Erythroblast (primary cell): ENCODE results near the gene SUCO.
"Not testable (repeated sequence)": the region's sequence is repeated elsewhere in the genome, so short reads cannot be mapped to it uniquely, and the experiment has no call there.

Source experiments
- DNase-seq, 2 experiments: peaks; one replicate each; lab custom pipeline; 2025; lab: John Stamatoyannopoulos, UW
- GATA1 ChIP-seq: IDR thresholded peaks from 2 replicates; pipeline ENCODE4 v1.6.1; 2011; ENCODE audit warnings: low read depth, mild to moderate bottlenecking, control low read depth, low read length, moderate library complexity
- POLR2A ChIP-seq: IDR thresholded peaks from 2 replicates; pipeline ENCODE4 v1.6.1; 2011; ENCODE audit warnings: mild to moderate bottlenecking, low read length

The SUCO gene

GRCh38 chr1:172599912-172600311, 67.0 kb downstream of the SUCO start:
- TF ChIP-seq POLR2A, result no peak
- no peak for TF ChIP-seq GATA1
- peak; percentile 38 to 57 for DNase-seq

GRCh38 chr1:172600615-172601014, 67.7 kb downstream of the SUCO start:
- DNase-seq, result peak; percentile 53 to 84
- TF ChIP-seq GATA1, result no peak
- TF ChIP-seq POLR2A, result no peak

DNA sequence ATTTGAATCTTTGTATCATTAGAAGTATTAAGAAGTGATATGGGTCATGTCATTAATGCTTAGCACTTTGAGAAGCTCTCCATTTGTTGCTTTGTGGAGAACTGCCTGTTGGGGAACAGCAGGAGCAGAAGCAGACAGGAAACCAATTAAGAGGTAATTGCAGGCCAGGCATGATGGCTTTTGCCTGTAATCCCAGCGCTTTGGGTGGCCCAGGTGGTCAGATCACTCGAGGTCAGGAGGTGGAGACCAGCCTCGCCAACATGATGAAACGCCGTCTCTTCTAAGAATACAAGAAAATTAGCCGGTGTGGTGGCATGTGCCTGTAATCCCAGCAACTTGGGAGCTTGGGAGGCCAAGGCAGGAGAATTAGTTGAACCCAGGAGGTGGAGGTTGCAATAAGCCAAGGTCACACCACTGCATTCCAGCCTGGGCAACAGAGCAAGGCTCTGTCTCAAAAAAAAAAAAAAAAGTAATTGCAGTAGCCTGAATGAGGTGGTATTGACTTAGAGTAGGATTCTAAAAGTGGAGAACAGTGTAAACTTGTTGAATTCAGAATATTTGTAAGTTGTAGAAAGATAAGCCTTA, 68.2 kb downstream of the SUCO start:
- no peak for DNase-seq
- no peak for TF ChIP-seq POLR2A
- no peak for TF ChIP-seq GATA1

GRCh38 chr1:172602706-172603105, 69.8 kb downstream of the SUCO start:
- TF ChIP-seq GATA1 (no peak), POLR2A (no peak)
- no peak for DNase-seq

DNA sequence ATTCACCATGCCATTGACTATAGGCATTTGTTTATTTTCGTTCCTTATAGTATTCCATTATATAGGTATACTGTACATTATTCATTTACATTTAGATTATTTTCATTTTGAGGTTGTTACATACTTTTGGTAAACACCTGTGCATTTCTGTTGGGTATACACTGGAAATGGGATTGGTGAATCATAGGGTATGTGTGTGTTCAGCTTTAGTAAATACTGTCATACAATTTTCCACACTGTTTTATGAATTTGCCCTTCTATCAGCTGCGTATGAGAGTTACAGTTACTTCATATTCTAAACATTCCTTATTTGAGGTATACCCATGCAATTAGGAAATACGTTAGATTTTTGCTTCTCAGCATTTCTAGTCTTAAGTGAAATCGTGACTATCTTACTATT, 70.9 kb downstream of the SUCO start:
- no peak for TF ChIP-seq POLR2A
- no peak for TF ChIP-seq GATA1

GRCh38 chr1:172605641-172606040, 72.7 kb downstream of the SUCO start:
- TF ChIP-seq GATA1, result no peak
- TF ChIP-seq POLR2A, result no peak
- no peak for DNase-seq

More for the DNA sequence above, 70.9 kb downstream of the SUCO start:
- no peak for DNase-seq

DNA sequence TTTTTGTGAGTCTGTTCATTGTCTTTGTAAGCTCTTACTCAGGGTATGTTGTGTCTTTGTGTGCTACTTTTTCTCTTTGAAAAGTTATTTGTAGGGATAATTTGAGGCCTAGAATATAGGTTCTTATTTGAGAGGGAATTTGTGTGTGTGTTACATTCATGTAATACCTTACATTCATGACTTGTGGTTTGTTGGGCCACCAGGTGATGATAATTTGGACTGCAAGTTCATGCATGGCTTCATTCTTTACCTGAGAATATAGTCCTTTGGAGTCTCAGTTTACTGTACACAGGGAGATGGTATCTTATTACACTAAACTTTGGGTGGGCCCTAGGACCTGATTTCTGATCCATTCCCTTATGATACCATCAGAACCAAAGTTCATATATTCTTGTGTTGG, 74.2 kb downstream of the SUCO start:
- no peak for TF ChIP-seq POLR2A
- TF ChIP-seq GATA1, result no peak
- peak in 1 of 2 experiments; percentile 6 for DNase-seq

GRCh38 chr1:172608098-172608601, 75.2 kb downstream of the SUCO start:
- TF ChIP-seq GATA1 (no peak), POLR2A (no peak)
- peak in 1 of 2 experiments; percentile 10 for DNase-seq

DNA sequence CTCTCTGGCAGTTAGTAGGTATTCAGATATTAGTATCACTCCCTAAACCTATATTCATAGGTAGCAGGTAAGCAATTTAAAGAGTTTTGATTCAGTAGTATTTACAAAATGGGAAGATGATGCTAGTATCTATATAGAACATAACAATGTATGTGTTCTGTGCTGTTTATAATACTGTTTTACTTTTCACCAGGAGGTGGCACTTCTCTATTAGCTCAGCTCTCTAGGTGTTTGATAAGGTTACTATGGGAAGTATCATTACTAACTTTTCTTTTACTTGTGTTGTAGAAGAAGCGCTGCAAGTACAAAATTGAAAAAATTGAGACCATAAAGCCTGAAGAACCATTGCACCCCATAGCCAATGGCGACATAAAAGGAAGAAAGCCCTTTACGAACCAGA, 76.6 kb downstream of the SUCO start:
- no peak for TF ChIP-seq POLR2A
- no peak for TF ChIP-seq GATA1
- DNase-seq, result peak; percentile 6 to 10

- no peak for DNase-seq
- TF ChIP-seq POLR2A (no peak), GATA1 (no peak)
Observed at GRCh38 chr1:172612478-172612877, 79.5 kb downstream of the SUCO start.

GRCh38 chr1:172613294-172613693, 80.3 kb downstream of the SUCO start:
- TF ChIP-seq GATA1 (no peak), POLR2A (no peak)
- DNase-seq, result no peak

DNA sequence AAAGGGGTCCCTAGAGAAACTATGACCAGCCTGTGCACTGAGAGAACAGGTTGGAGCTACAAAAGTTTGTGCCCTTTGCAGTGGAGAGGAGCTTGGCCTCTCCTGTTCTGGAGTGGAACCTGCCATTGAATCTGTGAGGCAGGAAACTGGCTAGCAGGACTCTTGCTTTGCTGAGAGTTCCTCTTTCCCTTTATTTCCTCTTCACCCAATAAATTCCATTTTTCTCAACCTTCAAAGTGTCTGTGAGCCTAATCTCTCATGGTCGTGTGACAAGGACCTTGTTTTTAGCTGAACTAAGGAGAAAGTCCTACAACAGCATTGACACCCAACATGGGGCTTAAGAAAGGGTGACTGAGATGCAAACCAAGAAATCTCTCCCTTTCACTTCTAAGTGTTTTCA, 83.2 kb downstream of the SUCO start:
- TF ChIP-seq GATA1 (no peak), POLR2A (no peak)
- no peak for DNase-seq

DNA sequence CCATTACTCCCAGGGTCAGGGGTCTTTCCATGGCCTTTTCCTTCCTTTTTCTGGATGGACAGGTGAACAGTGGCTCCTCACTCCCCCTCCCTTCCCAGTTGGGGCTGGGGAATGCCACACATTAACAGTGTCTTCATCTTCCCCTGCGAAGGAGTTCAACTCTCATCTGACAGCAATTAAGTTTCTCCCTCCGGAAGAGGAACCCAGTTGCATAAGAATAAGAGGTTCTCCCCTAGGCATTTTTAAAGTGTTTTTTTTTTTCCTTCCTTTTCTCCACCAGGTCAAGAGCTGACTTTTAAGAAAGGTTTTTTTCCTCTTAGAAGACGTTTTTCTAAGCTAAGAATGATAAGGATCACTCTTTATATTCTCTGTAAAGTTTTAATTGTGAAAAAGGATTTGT, 83.7 kb downstream of the SUCO start:
- DNase-seq, result no peak
- TF ChIP-seq GATA1 (no peak), POLR2A (no peak)

GRCh38 chr1:172620603-172621002, 87.7 kb downstream of the SUCO start:
- not testable (repeated sequence) for DNase-seq

DNA sequence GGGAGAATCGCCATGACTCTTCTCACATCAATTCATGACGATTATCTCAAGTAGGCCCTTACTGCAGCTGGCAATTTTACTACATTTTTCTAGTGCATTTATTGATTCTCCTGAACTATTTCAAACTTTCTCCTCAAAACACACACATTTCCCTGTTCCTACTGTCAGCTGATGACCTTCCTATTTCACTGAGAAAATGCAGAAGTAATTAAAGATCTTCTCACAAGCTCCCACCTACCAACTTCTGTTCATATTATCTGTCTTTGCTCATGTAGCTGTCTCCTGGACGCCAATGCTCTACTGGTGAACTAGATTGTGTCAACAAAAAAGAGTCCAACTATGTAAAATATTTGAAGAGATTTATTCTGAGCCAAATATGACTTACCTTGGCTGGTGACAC, 89.6 kb downstream of the SUCO start:
- TF ChIP-seq GATA1, result no peak
- TF ChIP-seq POLR2A, result no peak
- no peak for DNase-seq

GRCh38 chr1:172623748-172624147, 90.8 kb downstream of the SUCO start:
- no peak for DNase-seq
- no peak for TF ChIP-seq POLR2A

- TF ChIP-seq POLR2A (no peak), GATA1 (no peak)
- no peak for DNase-seq
Observed at GRCh38 chr1:172626845-172627244, 93.9 kb downstream of the SUCO start.
